A549 (cell line): ENCODE measurements around the gene ARF4.

Experiments
- BHLHE40 ChIP-seq: IDR thresholded peaks from 2 replicates; pipeline ENCODE4 v1.6.1; 2012; ENCODE audit warnings: low read depth, low read length, inconsistent platforms
- CHD2 ChIP-seq: fragments of 150-350 bp; IDR thresholded peaks from 2 replicates; pipeline ENCODE4 v1.6.1; 2014; ENCODE audit warnings: low read length; ENCODE audit not compliant: partially characterized antibody
- CTCF ChIP-seq: fragments of >200 bp; sonication (Bioruptor Twin); formaldehyde crosslinking; IDR thresholded peaks from 3 replicates; pipeline ENCODE4 v1.5.1; 2016
- EHF ChIP-seq: fragments of 250-450 bp; sonication (Bioruptor Pico); IDR thresholded peaks from 2 replicates; pipeline ENCODE4 v1.5.0; 2020; ENCODE audit warnings: mild to moderate bottlenecking
- ESRRA ChIP-seq: fragments of 150-350 bp; IDR thresholded peaks from 2 replicates; pipeline ENCODE4 v1.6.1; 2014; ENCODE audit warnings: mild to moderate bottlenecking, low read length, borderline replicate concordance
- MAFK ChIP-seq: fragments of 450-650 bp; IDR thresholded peaks from 2 replicates; pipeline ENCODE4 v1.6.1; 2014; ENCODE audit not compliant: partially characterized antibody
- MYC ChIP-seq: IDR thresholded peaks from 2 replicates; pipeline ENCODE4 v1.6.1; 2012; ENCODE audit warnings: mild to moderate bottlenecking, inconsistent platforms, low read length, improper control_type of control experiment, borderline replicate concordance
- POLR2A ChIP-seq: IDR thresholded peaks from 2 replicates; pipeline ENCODE4 v1.6.1; 2012; ENCODE audit warnings: mild to moderate bottlenecking, low read length

GRCh38 chr3:57604971-57605370, 7.8 kb upstream of the ARF4 start:
- TF ChIP-seq CHD2 (no peak), CTCF (no peak), MYC (no peak), MAFK (no peak), EHF (CRISPR knock-in tag) (no peak), ESRRA (no peak), BHLHE40 (no peak), POLR2A (no peak)
